Kidney tubule cell (primary cell): ENCODE data around the gene CLDN4.
A peak's percentile ranks its signal among the peaks of the same experiment; 100 is the strongest.
"Not testable (repeated sequence)": the region's sequence is repeated elsewhere in the genome, so short reads cannot be mapped to it uniquely, and the experiment has no call there.

Experiments used
- DNase-seq: peaks from one replicate; pipeline ENCODE4 v3.0.0-alpha.2; 2018; ENCODE audit warnings: low spot score

The CLDN4 gene

DNA sequence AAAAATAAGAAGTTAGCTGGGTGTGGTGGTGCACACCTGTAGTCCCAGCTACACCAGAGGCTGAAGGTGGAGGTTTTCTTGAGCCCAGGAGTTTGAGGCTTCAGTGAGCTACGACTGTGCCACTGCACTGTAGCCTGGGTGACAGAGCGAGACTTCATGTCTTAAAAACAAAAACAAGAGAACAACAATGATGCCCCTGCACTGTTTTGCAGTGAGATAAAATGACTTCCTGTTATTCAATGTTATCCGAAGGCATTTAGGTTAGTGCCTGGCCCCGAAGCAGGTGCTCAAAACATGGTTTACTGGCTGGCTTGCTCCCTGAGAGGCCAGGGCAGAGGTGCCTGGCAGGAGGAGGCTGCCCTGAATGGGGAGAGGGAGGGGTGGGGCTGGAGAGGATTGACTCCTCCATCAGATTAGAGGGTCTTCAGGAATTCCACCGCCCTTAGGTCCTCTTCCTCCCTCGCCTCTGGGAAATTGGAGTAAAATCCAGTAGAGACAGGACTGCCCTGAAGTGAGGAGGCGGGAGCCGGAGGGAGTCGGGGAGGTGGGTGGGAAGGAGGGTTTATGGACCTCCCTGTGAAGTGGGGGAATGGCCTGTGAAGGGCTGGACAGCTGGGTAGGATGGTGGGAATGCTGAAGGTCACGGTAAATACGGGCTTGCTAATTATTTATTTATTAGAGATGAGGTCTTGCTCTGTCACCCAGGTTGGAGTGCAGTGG, 6.8 kb upstream of the CLDN4 start:
- no peak for DNase-seq

GRCh38 chr7:73824986-73825385, 5.8 kb upstream of the CLDN4 start:
- peak; percentile 39 for DNase-seq

GRCh38 chr7:73827567-73828106, 3.2 kb upstream of the CLDN4 start:
- DNase-seq, result peak; percentile 97

DNA sequence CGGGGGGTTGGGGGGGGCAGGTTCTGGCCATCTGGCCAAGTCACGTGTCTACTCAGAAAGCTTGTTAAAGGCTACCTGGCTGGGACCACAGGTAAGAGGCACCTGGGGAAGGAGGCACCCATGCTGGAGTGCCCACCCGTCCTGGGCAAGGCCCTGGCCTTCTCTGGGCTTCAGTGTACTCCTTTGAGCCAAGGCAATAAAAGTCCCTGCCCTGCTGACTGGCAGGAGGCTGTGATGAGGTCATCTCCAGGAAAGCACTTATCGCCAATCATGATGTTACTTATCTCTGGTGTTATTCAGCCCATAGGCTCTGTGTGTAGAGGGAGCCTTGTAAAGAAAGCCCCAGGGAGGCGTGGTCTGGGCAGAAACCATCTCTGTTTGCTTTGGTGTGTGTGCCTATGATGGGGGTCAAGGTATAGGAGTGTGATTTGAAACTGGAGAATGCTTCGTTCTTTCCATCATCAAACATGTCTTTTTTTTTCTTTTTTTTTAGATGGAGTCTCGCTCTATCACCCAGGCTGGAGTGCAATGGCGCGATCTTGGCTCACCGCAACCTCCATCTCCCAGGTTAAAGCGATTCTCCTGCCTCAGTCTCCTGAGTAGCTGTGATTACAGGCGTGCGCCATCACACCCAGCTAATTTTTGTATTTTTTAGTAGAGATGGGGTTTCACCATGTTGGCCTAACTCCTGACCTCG, 2.5 kb upstream of the CLDN4 start:
- DNase-seq, result peak; percentile 96

- no peak for DNase-seq
Measured at GRCh38 chr7:73828972-73829371, 1.8 kb upstream of the CLDN4 start.

DNA sequence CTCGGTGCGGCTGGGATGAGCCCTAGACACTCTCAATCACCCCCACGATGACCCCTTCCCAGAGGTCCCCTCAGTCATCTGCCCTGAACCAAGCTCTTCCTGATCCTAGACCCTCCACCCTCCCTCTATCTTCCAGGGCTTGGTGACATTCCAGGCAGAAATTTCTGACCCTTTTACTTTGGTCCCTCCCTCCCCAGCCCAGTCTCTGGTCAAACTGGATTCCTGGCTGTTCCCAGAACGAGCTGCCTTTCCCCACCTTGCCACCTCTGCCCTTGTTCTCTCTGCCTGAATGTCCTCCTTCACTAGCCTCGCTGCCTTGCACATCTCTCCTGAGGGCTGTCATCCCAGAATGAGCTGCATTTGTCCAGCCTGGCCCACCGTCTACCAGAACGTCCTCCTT, 1.3 kb upstream of the CLDN4 start:
- peak; percentile 40 for DNase-seq

- DNase-seq, result peak; percentile 74
Measured at GRCh38 chr7:73829921-73830680, 695 bp upstream of the CLDN4 start.

- no peak for DNase-seq
Measured at GRCh38 chr7:73831584-73831833, 713 bp downstream of the CLDN4 start.

- DNase-seq, result peak; percentile 72
Measured at GRCh38 chr7:73831834-73832651, 1.2 kb downstream of the CLDN4 start.

- DNase-seq, result no peak
Measured at GRCh38 chr7:73832806-73833205, 2.0 kb downstream of the CLDN4 start.

DNA sequence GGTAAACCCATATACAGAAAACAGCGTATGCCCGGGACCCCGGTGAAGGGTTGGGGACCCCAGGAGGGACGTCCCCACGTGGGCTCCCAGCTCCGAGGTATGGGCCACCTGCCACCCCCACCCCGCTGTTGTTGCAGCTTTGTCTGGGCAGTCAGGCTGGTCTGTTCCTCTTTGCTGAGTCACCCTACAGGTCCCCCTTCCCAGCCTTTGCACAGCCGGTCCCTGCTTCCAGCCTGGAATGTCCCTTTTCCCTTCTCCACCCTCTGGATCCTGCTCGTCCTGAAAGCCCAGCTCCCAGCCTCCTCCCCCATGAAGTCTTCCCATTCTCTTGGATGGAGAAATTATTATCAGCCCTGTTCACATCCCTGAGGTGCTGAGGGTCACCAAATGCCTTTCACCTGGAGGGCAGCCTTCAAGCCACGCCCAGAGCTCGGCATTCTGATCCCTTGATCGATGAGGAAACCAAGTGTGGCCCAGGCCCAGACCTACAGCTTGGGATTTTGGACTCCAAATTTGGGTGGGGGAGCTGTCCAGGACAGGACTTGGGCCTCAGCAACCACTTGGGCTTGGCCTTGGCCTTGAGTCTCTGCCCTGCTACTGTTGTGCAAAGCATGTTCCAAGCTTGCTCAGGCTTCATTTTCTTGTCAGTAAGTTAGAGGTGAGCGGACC, 2.6 kb downstream of the CLDN4 start:
- peak; percentile 86 for DNase-seq

DNA sequence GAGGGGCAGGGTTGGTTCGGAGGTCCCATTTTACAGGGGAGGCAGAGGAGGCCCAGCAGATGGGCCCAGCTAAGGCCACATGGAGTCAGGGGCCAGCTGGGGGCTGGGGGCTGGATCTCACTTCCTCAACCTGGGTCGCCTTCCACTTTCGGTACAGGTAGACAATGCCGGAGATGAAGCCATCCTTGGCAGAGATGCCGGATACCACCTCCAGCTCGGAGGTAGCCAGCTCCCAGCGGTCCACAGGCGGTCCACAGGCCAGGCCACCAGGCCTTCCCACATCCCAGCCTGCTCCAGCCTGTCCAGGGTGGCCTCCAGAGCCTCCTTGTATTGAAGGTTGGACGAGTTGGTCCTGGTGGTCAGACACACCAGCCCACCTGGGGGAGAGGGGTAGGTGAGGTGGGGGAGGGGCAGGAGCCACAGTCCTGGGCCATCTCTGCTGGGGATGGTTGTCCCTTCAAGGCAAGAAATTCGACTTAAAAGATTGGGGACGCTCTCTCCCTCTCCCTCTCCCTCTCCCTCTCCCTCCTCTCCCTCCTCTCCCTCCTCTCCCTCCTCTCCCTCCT, 3.9 kb downstream of the CLDN4 start:
- DNase-seq, result no peak

GRCh38 chr7:73837167-73837566, 6.4 kb downstream of the CLDN4 start:
- not testable (repeated sequence) for DNase-seq

DNA sequence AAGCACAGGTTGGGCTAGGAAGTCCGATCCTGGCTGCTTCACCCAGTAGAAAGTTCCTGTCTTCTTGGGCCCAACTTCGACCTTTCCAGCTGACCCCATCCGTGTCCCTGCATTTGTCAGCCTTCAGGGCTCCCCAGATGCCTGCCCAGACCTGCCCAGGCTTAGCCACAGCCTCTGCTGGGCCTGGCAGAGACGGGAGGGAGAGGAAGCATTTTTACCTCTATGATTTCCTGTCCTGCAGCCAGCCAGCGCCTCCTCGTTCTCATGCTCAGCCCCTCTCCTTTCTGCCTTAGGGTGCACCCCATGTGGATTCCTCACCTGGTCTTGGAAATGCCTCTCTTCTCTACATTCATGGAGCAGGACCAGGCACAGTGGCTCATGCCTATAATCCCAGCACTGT, 7.8 kb downstream of the CLDN4 start:
- peak; percentile 53 for DNase-seq

GRCh38 chr7:73839290-73839689, 8.5 kb downstream of the CLDN4 start:
- no peak for DNase-seq

GRCh38 chr7:73839743-73840714, 9.2 kb downstream of the CLDN4 start:
- no peak for DNase-seq

- DNase-seq, result no peak
Measured at GRCh38 chr7:73840715-73841379, 10.1 kb downstream of the CLDN4 start.

DNA sequence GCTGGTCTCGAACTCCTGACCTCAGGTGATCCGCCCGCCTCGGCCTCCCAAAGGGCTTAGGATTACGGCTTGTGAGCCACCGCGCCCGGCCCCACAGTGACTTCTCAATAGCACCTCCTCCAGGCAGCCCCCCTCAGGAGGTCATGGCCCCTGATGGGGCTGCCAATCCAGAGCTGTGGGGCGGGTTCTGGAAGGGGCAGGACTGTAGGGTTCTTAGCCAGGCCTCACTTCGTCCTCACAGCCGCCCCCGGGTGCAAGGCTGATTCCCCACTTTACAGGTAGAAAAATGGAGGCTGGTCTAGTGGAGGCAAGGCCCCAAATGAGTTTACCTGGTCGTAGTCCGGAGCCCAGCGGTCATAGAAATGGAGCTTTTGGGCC, 10.9 kb downstream of the CLDN4 start:
- DNase-seq, result peak; percentile 44
